SH-SY5Y (cell line): Measurements from ENCODE around the gene FOXO4.
A peak's percentile ranks its signal among the peaks of the same experiment; 100 is the strongest.

ENCODE experiments used
- GATA2 ChIP-seq: IDR thresholded peaks from 2 replicates; pipeline ENCODE4 v1.6.1; 2011; ENCODE audit warnings: mild to moderate bottlenecking, low read depth, low read length
- GATA3 ChIP-seq: IDR thresholded peaks from 2 replicates; pipeline ENCODE4 v1.6.1; 2011; ENCODE audit warnings: low read depth, mild to moderate bottlenecking, low read length, moderate library complexity

DNA sequence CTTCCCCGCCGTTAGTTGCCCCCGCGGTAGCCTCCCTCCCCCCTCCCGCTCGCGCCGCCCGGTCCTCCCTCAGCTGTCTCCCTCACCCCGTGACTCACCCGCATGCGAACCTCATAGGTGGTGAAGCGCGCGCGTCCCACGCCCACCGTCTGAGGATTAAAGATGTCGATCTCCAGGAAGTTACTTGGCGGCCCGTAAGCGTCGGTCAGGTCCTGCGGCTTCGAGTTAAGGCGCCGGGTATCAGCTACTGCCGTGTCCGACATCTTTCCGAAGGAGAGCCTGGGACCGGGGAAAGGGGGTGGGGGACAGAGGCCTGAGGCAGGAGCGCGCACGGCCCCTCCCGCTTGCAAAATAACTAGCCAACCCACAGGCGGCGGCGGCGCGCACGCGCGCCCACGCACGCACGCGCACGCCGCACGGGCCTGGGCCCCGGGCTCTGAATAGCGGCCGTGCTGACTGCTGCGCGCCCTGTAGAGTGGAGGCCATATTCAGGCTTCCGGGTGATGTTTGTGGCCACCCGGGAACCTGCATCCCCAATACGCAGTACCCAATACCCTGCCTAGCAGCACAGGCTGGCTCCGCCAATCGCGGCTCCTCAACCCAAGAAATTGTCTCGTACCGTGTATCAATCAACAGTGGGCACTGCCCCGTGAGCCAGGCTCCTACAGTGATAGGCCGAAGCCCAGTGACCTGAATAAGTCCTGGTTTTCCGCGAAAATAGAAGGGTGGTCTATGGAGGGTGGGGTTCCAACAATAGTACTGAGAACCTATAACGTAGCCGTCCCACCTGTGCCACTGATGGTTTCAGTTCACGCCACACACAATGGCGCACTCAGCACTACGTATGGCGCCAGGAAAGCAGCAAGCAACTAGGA lies 27.4 kb upstream of the FOXO4 start, which contains the start of gene SNX12:
- no peak for TF ChIP-seq GATA3
- TF ChIP-seq GATA2: 0 out of 2 replicates have a peak, but pooled peaks have one; percentile 18
